Measurements from ENCODE around the gene RDH12. TPM values are rescaled to one million over a fixed set of nuclear protein-coding genes. Genes with fewer than 3 reads are reported as not detected.

Gene RDH12
- total and polyA plus RNA-seq, 9 of the 15 experiments (the other 6 are each of a cell fraction or from before 2014, with no cell fraction given) = 0.03 to 0.29 (median 0.07) TPM; not detected in 2

GRCh38 chr14:67695394-67695949, 6.2 kb upstream of the RDH12 start, which contains the start of gene RDH11:
RDH11 (minus strand) TSS chr14:67695764; CDS start chr14:67695703, 61 bp downstream.
- intact Hi-C loops (cut with micrococcal nuclease) = loop anchor here (2.0 kb wide), 1 partner anchor 21 kb away; the partner anchor contains the start of gene VTI1B
- TF ChIP-seq GABPA (tag; conservative IDR thresholded peaks at IDR 0.05; ENCODE audit: low read depth) (no peak), ETV6 (IDR thresholded peaks at IDR 0.05; ENCODE audit: borderline replicate concordance in 1 of 2, low read depth in 2 of 2, low read length in 1 of 2) (no peak), ETV6 (CRISPR knock-in tag; IDR thresholded peaks at IDR 0.05; ENCODE audit: borderline replicate concordance) (no peak), NCOA4 (IDR thresholded peaks at IDR 0.05; ENCODE audit: partially characterized antibody) (no peak), MAZ (CRISPR knock-in tag; conservative IDR thresholded peaks at IDR 0.05 in 1 of 2, IDR thresholded peaks at IDR 0.05 in 1 of 2) (peak; percentile 15 to 40; a peak in 2 of 4 replicates), CREB1 (IDR thresholded peaks at IDR 0.05) (no peak; the same call in 1 of the 2 replicates), CREB1 (CRISPR knock-in tag; IDR thresholded peaks at IDR 0.05) (no peak), ZNF174 (CRISPR knock-in tag; IDR thresholded peaks at IDR 0.05) (no peak), KLF13 (tag; IDR thresholded peaks at IDR 0.05; ENCODE audit: borderline replicate concordance, low read depth) (no peak), MAFK (IDR thresholded peaks at IDR 0.05; ENCODE audit: low read length) (no peak), E4F1 (CRISPR knock-in tag; IDR thresholded peaks at IDR 0.05; ENCODE audit: borderline replicate concordance) (no peak), ZNF121 (CRISPR knock-in tag; conservative IDR thresholded peaks at IDR 0.05) (no peak), SP1 (CRISPR knock-in tag; IDR thresholded peaks at IDR 0.05) (no peak), CSDE1 (IDR thresholded peaks at IDR 0.05) (no peak), IRF9 (tag; IDR thresholded peaks at IDR 0.05) (no peak), CBX1 (IDR thresholded peaks at IDR 0.05; ENCODE audit: low read depth) (no peak), MYC (IDR thresholded peaks at IDR 0.05; ENCODE audit: low read depth, low read length) (peak; percentile 56; the same call in 1 of the 2 replicates), MYC (CRISPR knock-in tag; IDR thresholded peaks at IDR 0.05; ENCODE audit: borderline replicate concordance, low read depth) (no peak)
- TF ChIP-seq, protein P1, sequence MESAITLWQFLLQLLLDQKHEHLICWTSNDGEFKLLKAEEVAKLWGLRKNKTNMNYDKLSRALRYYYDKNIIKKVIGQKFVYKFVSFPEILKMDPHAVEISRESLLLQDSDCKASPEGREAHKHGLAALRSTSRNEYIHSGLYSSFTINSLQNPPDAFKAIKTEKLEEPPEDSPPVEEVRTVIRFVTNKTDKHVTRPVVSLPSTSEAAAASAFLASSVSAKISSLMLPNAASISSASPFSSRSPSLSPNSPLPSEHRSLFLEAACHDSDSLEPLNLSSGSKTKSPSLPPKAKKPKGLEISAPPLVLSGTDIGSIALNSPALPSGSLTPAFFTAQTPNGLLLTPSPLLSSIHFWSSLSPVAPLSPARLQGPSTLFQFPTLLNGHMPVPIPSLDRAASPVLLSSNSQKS (CRISPR knock-in tag; IDR thresholded peaks at IDR 0.05) = no peak

More at GRCh38 chr14:67695394-67695949, 6.2 kb upstream of the RDH12 start, which contains the start of gene RDH11:
- peaks cover 6 to 8% of the 10 kb centered on the region in 2 experiments; a peak in 3 of 5 replicates for H3K4me1 ChIP-seq (replicated peaks in 1 of 2; ENCODE audit: control insufficient read depth in 2 of 2, insufficient read depth in 2 of 2, low read length in 2 of 2)
- H3K9ac ChIP-seq (ENCODE audit: insufficient read depth in 1 of 2, low read depth in 2 of 2, low read length in 2 of 2) = peak within 1 kb of the TSS; percentile 84 to 93
- FAIRE-seq = peak; percentile 92
- H3K4me2 ChIP-seq (ENCODE audit: insufficient read depth, low read length) = peak within 1 kb of the TSS; percentile 97
- WGBS (ENCODE audit: insufficient coverage, low coverage, missing lambda C conversion rate) = 2% methylated on average over 24 of the region's 25 CpGs
- H3K4me3 ChIP-seq = peak within 1 kb of the TSS; percentile 63
- in situ Hi-C loops (cut with MboI) = no loop called here
- POLR2A ChIA-PET = interaction anchor here (0.6 to 1.5 kb wide), 7 partner anchors 9 to 329 kb away, joined by 3 to 5 read pairs (median 3); no protein-coding TSS in a partner anchor
- no peaks in the 10 kb centered on the region for H3K9me3 ChIP-seq (replicated peaks; ENCODE audit: control insufficient read depth, insufficient read depth, low read depth, low read length)
- no TSS peak for BruUV-seq (replicated peaks)
- CTCF ChIA-PET (ENCODE audit: low intra/inter-chr PET ratio) = no interaction called here
- peak; percentile 63 to 86 (median 71) for DNase-seq (ENCODE audit: extremely low read depth in 1 of 4, low spot score in 3 of 4)
- H2AFZ ChIP-seq (ENCODE audit: low read depth, low read length) = peak within 1 kb of the TSS; percentile 86
- no peaks in the 10 kb centered on the region for H3K9me1 ChIP-seq (ENCODE audit: control insufficient read depth, insufficient read depth, low read length)
- peak; percentile 96 for ATAC-seq
- no peaks in the 10 kb centered on the region for H3K27me3 ChIP-seq (ENCODE audit: control insufficient read depth in 2 of 2, insufficient read depth in 2 of 2, low read length in 2 of 2)
- peaks cover 35% of the 10 kb centered on the region for H3K36me3 ChIP-seq (ENCODE audit: control insufficient read depth, insufficient read depth, low read length)
- no peaks in the 10 kb centered on the region for H4K20me1 ChIP-seq (replicated peaks; ENCODE audit: control insufficient read depth, insufficient read depth, low read length)
- peak within 1 kb of the TSS; percentile 91 for H3K27ac ChIP-seq (ENCODE audit: extremely low read depth, low read depth, low read length)
- H3K79me2 ChIP-seq (ENCODE audit: control insufficient read depth, insufficient read depth, low read length) = peaks cover 45% of the 10 kb centered on the region

All from K562 (cell line).